RCC 7860 (cell line): Measurements from ENCODE around the gene JAKMIP3.

Experiments used
- DNase-seq: peaks from one replicate; pipeline ENCODE4 v3.0.0-alpha.2; 2015; ENCODE audit warnings: low spot score
- FAIRE-seq: peaks from 2 replicates; lab custom pipeline; 2012; peaks lifted over from hg19 to GRCh38; lab: Jason Lieb, UNC

Gene JAKMIP3

GRCh38 chr10:132109341-132110110 is 43.8 kb downstream of the JAKMIP3 start:
- DNase-seq (no peak), FAIRE-seq (no peak)

DNA sequence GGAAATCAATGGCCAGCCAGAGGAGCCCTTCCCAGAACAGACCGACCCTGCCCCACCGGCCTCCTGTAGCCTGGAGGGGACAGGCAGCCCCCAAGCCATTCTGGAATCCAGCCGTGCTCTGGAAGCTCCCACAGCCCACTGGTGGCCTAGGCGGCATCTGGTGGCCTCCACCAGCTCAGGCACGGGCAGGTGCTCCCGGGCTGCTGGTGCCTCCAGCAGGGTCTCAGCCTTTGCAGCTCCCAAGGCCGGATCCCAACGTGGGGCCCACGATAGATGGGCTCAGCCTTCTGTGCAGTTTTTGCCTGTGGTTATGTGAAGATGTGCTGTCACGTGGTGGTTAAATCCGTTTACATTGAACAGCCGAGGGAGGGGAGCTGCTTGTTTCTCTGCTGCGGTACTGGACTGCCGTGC is 44.4 kb downstream of the JAKMIP3 start:
- DNase-seq, result no peak
- no peak for FAIRE-seq

DNA sequence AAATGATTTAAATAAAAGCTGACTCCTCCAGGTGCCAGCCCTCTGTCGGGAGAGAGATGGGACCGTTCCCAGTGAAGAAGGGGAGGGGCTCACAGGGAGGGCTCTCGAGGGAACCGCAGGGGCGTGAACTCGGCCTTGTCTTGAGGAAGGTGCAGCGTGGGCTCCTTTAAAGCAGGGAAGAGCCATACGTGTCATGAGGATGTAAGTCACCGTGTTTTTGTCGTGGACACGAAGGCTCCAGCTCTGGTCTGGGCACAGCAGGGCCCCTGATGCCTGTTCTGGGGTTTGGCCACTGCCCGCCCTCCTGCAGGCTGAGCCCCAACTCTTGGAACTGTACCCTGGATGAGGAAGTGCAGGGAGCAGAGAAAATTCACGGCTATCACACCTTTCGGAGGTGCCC is 45.0 kb downstream of the JAKMIP3 start:
- no peak for DNase-seq

DNA sequence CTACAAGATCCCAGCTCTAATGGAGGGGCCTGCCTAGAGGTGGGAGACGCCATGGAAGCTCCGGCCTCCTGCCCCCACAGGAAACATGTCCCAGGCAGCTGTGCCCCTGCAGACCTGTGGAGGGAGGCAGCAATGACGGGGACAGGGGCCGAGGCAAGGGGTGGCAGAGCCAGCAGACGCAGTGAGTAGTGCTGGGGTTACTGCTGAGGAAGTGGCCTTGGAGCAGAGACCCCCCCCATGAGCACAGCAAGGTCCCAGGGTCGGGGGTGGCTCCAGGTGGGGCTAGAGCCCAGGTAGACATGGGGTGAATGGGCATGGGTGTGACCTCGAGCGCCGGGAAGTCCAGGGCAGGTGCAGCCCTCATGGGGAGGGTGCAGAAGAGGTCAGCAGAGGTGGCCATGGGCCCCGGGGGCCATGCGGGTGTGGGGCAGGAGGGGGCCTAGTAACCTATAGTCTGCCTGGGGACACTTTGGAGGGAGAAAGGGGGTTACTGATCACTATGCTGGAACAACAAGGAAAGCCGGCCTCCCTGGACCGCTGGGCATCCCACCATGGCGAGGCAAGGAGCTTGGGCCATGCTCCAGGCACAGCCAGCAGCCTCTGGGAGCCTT is 45.5 kb downstream of the JAKMIP3 start:
- FAIRE-seq (no peak), DNase-seq (no peak)

More for the DNA sequence above, 45.0 kb downstream of the JAKMIP3 start:
- no peak for FAIRE-seq

DNA sequence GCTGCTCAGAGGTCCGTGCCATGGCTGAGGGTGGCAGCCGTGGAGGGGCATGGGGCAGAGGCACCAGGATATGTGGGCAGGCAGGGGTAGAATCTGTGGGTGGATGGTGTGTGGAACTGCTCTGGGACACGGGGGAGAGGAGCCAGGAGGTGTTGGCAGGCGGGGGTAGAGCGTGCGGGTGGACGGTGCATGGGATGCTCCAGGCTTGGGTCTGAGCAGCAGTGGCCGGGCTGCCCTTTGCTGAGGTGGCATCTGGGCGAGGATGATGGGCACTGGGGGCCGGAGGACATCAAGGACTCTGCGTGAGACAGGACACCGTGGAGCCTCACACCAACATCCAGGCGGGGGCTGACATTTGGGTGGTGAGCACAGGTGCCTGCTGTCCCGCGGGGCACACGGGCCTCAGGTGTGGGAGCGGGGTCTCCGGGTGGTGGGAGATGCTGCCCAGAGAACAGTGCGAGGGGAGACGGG is 46.2 kb downstream of the JAKMIP3 start:
- FAIRE-seq (no peak), DNase-seq (no peak)

- FAIRE-seq (no peak), DNase-seq (no peak)
Measured at GRCh38 chr10:132112611-132113010, 46.9 kb downstream of the JAKMIP3 start.

- DNase-seq (no peak), FAIRE-seq (no peak)
Measured at GRCh38 chr10:132113206-132113605, 47.5 kb downstream of the JAKMIP3 start.

GRCh38 chr10:132113766-132114365 is 48.1 kb downstream of the JAKMIP3 start:
- no peak for FAIRE-seq
- DNase-seq, result no peak

DNA sequence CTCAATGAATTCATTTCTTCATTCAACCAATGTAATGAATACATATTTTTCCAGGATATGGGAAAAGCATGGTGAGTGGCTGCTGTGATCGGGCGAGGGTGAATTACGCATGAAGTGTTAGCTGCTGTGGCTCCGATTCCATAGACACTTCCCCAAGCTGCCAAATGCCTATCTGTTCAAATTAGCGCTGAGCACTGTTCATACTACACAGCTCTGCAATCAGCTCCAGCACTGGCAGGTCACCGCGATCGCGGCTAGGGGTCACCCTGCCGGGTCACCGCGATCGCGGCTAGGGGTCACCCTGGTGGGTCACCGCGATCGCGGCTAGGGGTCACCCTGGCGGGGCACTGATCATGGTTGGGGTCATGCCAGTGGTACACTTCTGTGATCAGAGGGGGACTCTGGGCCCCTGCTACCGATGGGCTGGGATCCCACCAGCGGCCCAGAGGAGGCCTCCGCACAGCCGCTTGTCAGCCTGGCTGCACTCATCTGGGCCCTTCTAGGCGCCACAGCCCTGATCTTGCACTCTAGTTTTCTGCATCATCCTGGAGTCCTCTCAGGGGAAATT is 49.3 kb downstream of the JAKMIP3 start:
- DNase-seq, result no peak
- FAIRE-seq, result no peak
